ENCODE results near the gene ITGAL.

ITGAL gene

DNA sequence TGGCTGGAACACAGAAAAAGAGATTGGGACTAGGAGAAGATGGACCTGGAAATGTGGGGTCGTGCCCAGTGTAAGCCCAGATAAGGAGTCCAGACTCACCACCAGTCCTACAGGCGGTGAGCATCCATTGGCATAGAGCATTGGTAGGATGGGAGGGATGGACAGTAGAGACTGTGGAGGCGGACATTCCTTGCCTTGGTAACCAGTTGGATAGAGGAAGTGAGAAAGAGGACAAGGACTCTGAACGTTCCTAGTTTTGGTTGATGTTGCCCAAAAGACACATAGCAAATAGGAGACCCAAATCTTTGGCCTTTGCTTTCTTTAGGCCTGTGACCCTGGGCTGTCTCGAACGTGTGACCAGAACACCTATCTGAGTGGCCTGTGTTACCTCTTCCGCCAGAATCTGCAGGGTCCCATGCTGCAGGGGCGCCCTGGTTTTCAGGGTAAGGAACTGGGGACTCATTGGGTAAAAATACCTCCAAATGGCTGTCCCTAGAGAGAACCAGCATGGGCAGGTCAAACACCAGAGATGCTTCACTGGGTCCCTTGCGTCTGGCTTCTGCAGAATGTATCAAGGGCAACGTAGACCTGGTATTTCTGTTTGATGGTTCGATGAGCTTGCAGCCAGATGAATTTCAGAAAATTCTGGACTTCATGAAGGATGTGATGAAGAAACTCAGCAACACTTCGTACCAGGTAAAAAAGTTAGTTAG lies 6.4 kb downstream of the ITGAL start:
- TF ChIP-seq TAF1 (IDR thresholded peaks at IDR 0.05; ENCODE audit: borderline replicate concordance, low read depth, low read length), result no peak
- no peak for TF ChIP-seq POLR2A (IDR thresholded peaks at IDR 0.05; ENCODE audit: low read depth, low read length)
- TF ChIP-seq POLR2AphosphoS5 (IDR thresholded peaks at IDR 0.05; ENCODE audit: low read depth, low read length), result peak; percentile 71; the same call in 1 of the 2 replicates
- no peak for DNase-seq (ENCODE audit: insufficient read length)
- no peak for FAIRE-seq

GRCh38 chr16:30481381-30481780 lies 8.8 kb downstream of the ITGAL start:
- FAIRE-seq (no peak), DNase-seq (ENCODE audit: insufficient read length) (no peak)
- TF ChIP-seq POLR2A (IDR thresholded peaks at IDR 0.05; ENCODE audit: low read depth, low read length) (no peak), TAF1 (IDR thresholded peaks at IDR 0.05; ENCODE audit: borderline replicate concordance, low read depth, low read length) (no peak), POLR2AphosphoS5 (IDR thresholded peaks at IDR 0.05; ENCODE audit: low read depth, low read length) (no peak)

- FAIRE-seq (no peak), DNase-seq (ENCODE audit: insufficient read length) (no peak)
- TF ChIP-seq POLR2A (IDR thresholded peaks at IDR 0.05; ENCODE audit: low read depth, low read length) (no peak), TAF1 (IDR thresholded peaks at IDR 0.05; ENCODE audit: borderline replicate concordance, low read depth, low read length) (no peak), POLR2AphosphoS5 (IDR thresholded peaks at IDR 0.05; ENCODE audit: low read depth, low read length) (no peak)
Observed at GRCh38 chr16:30482366-30482765, 9.8 kb downstream of the ITGAL start.

DNA sequence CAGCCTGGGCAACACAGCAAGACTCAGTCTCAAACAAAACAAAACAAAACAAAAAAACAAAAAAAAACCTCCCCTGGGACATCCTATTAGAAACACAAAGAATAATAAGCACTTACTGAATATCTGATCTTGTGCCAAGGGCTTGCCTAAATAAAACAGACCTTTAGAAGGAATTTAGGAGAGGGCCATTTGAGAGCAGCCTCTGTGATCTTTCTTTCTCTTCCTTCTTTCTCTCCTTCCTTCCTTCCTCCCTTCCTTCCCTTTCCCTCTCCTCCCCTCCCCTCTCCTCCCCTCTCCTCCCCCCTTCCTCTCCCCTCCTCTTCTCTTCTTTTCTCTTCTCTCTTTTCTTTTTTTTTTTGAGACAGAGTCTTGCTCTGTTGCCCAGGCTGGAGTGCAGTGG lies 12.3 kb downstream of the ITGAL start:
- no peak for FAIRE-seq
- TF ChIP-seq TAF1 (IDR thresholded peaks at IDR 0.05; ENCODE audit: borderline replicate concordance, low read depth, low read length) (no peak), POLR2A (IDR thresholded peaks at IDR 0.05; ENCODE audit: low read depth, low read length) (no peak), POLR2AphosphoS5 (IDR thresholded peaks at IDR 0.05; ENCODE audit: low read depth, low read length) (no peak)

GRCh38 chr16:30485818-30486436 lies 13.4 kb downstream of the ITGAL start:
- no peak for DNase-seq (ENCODE audit: insufficient read length)
- TF ChIP-seq POLR2AphosphoS5 (IDR thresholded peaks at IDR 0.05; ENCODE audit: low read depth, low read length), result no peak
- TF ChIP-seq POLR2A (IDR thresholded peaks at IDR 0.05; ENCODE audit: low read depth, low read length), result no peak
- no peak for TF ChIP-seq TAF1 (IDR thresholded peaks at IDR 0.05; ENCODE audit: borderline replicate concordance, low read depth, low read length)
- FAIRE-seq, result no peak

More for the DNA sequence above, 12.3 kb downstream of the ITGAL start:
- no peak for DNase-seq (ENCODE audit: insufficient read length)

- FAIRE-seq (no peak), DNase-seq (ENCODE audit: insufficient read length) (no peak)
- TF ChIP-seq POLR2AphosphoS5 (IDR thresholded peaks at IDR 0.05; ENCODE audit: low read depth, low read length) (no peak), POLR2A (IDR thresholded peaks at IDR 0.05; ENCODE audit: low read depth, low read length) (no peak), TAF1 (IDR thresholded peaks at IDR 0.05; ENCODE audit: borderline replicate concordance, low read depth, low read length) (no peak)
Observed at GRCh38 chr16:30488764-30489605, 16.4 kb downstream of the ITGAL start.

DNA sequence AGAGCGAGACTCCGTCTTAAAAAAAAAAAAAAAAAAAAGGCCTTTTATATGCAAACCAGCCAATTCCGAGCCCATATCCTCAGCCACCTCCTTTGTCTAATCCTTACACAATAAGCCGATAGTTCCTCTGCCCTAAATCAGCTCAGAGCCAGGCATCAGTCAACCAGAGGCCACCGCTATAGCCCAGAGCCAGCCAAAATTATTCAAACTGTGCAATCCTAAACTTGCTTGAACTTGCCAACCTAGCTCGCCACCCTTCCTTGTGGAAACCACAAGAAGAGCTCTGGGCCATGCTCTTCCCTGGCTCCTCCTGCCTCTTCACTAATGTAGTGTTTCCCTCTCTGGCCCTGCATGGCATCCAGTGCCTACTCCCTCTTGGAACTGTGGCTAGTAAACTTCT lies 17.7 kb downstream of the ITGAL start:
- DNase-seq (ENCODE audit: insufficient read length) (no peak), FAIRE-seq (no peak)
- TF ChIP-seq POLR2AphosphoS5 (IDR thresholded peaks at IDR 0.05; ENCODE audit: low read depth, low read length), result no peak
- no peak for TF ChIP-seq TAF1 (IDR thresholded peaks at IDR 0.05; ENCODE audit: borderline replicate concordance, low read depth, low read length)
- TF ChIP-seq POLR2A (IDR thresholded peaks at IDR 0.05; ENCODE audit: low read depth, low read length), result no peak

GRCh38 chr16:30491229-30491628 lies 18.7 kb downstream of the ITGAL start:
- TF ChIP-seq TAF1 (IDR thresholded peaks at IDR 0.05; ENCODE audit: borderline replicate concordance, low read depth, low read length) (no peak), POLR2AphosphoS5 (IDR thresholded peaks at IDR 0.05; ENCODE audit: low read depth, low read length) (no peak), POLR2A (IDR thresholded peaks at IDR 0.05; ENCODE audit: low read depth, low read length) (no peak)
- DNase-seq (ENCODE audit: insufficient read length) (no peak), FAIRE-seq (no peak)

- DNase-seq (ENCODE audit: insufficient read length), result no peak
- TF ChIP-seq POLR2A (IDR thresholded peaks at IDR 0.05; ENCODE audit: low read depth, low read length), result no peak
- no peak for TF ChIP-seq TAF1 (IDR thresholded peaks at IDR 0.05; ENCODE audit: borderline replicate concordance, low read depth, low read length)
- TF ChIP-seq POLR2AphosphoS5 (IDR thresholded peaks at IDR 0.05; ENCODE audit: low read depth, low read length), result no peak
Observed at GRCh38 chr16:30491744-30492308, 19.3 kb downstream of the ITGAL start.

GRCh38 chr16:30493941-30494488 lies 21.5 kb downstream of the ITGAL start:
- TF ChIP-seq POLR2AphosphoS5 (IDR thresholded peaks at IDR 0.05; ENCODE audit: low read depth, low read length), result no peak
- no peak for FAIRE-seq
- no peak for DNase-seq (ENCODE audit: insufficient read length)

More at GRCh38 chr16:30491744-30492308, 19.3 kb downstream of the ITGAL start:
- FAIRE-seq, result no peak

GRCh38 chr16:30494709-30495108 lies 22.2 kb downstream of the ITGAL start:
- FAIRE-seq (no peak), DNase-seq (ENCODE audit: insufficient read length) (no peak)
- no peak for TF ChIP-seq POLR2AphosphoS5 (IDR thresholded peaks at IDR 0.05; ENCODE audit: low read depth, low read length)
- no peak for TF ChIP-seq POLR2A (IDR thresholded peaks at IDR 0.05; ENCODE audit: low read depth, low read length)
- no peak for TF ChIP-seq TAF1 (IDR thresholded peaks at IDR 0.05; ENCODE audit: borderline replicate concordance, low read depth, low read length)
